GM12875 (cell line): ENCODE results near the gene PCF11.

Source experiments
- H3K4me3 ChIP-seq: one replicate; pipeline ENCODE4 v1.5.1; 2011; ENCODE audit warnings: low read depth, low read length, control low read depth
- CTCF ChIP-seq: IDR thresholded peaks from 2 replicates; pipeline ENCODE4 v1.5.1; 2011; ENCODE audit warnings: low read depth, mild to moderate bottlenecking, control low read depth, inconsistent platforms, low read length, moderate library complexity, borderline replicate concordance; ENCODE audit not compliant: insufficient read depth

PCF11 gene

DNA sequence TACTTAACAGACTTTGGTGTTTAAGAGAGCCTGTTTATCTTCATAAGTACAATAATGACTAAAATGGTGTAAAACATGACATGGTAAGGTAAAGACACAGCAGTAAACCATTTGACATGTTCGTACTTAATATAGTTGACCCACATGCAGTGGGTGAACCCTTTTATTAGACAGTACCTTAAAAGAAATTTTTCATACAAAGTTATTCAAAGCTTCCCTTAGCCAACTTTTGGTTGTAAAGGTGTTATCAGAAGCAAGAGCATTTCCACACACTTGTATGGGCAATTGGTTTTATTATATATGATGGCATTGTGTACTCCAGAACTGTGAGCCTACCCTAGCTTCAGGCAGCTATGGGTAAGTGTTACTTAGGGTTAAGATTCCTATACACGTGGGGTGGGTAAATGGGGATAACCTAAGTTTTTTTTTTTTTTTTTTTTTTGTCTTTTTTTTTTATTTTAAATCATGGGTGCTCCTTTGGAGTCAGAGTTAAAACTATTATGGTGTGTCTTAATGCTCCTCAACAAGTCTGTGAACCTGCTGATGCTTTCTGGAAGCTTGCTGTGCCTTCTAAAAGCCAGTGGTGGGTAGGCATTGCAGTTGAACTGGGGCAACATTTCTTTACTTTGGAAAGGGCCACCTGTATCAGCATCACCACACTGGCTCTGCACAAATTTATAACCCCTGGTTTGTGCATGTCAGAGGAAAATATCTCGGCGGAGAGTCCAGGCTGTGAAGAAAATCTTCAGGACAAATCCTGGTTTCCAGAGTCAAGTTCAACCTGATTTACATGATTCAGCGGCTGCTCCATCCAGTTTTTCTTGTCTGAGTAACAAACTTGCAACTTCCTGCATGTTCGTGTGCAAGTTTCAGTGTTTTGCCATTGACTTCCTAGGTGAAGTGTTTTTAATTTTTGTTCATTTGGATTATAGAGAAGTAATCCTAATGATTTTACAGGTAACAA is 3.3 kb downstream of the PCF11 start:
- TF ChIP-seq CTCF = no peak
- peak overlapping the region; percentile 93 for H3K4me3 ChIP-seq

DNA sequence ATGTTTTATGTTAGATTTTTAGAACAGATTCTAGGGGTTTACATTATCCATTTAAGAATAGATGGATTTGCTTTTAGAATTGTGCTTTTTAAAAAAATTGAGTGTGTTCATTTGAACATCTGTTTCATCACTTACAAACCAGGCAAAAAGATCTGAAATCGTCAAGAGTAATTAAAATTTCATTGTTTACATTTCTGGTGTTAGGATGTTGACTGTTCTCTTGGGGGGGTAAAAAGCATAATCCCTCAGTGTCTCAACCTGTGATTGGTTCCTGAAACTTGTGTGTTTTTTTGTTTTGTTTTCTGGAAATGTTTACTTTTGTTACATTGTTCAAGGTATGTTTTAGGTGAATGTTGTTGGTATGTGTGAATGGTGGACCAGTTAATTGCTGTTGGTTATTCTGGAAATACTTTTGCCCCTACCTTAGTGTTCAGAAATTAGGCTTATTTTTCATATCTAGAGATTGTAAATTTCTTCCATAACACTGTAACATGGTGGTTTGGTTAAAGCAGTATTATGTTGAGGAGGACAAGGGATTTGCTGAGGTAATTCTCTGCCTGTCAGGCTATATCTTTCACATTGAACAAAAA is 4.8 kb downstream of the PCF11 start:
- no peak for TF ChIP-seq CTCF
- H3K4me3 ChIP-seq = no peak overlapping the region

GRCh38 chr11:83162377-83162776 is 5.4 kb downstream of the PCF11 start:
- TF ChIP-seq CTCF = no peak
- H3K4me3 ChIP-seq = no peak overlapping the region

GRCh38 chr11:83166193-83166866 is 9.4 kb downstream of the PCF11 start:
- no peak overlapping the region for H3K4me3 ChIP-seq
- TF ChIP-seq CTCF = no peak

GRCh38 chr11:83168756-83169155 is 11.8 kb downstream of the PCF11 start:
- no peak for TF ChIP-seq CTCF
- H3K4me3 ChIP-seq = no peak overlapping the region

DNA sequence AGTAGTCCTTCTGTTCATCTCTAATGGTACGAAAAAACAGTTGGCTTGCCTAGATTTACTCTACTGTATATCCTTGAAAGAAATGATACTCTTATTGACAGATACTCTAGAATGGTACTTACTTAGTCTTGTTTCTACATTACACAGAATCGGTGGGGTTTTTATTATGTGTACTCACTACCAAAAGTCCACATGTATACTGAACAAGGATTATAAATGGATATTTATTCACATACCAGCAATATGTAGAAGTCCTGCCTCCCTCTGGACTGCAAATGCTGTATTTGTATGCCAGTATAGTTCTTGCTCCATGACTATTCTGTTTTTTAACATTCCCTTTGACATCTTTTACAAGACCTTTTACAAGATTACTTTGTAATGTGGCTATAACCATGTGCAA is 13.9 kb downstream of the PCF11 start:
- TF ChIP-seq CTCF = no peak
- no peak overlapping the region for H3K4me3 ChIP-seq
